PFSK-1 (cell line): ENCODE results near the gene CCN5.

Source experiments
- FOXP2 ChIP-seq: optimal IDR thresholded peaks from 2 replicates; pipeline ENCODE3; 2011; ENCODE audit warnings: borderline replicate concordance, control low read depth, inconsistent platforms; ENCODE audit not compliant: insufficient read depth; ENCODE audit errors: extremely low read length, extremely low read depth
- POLR2AphosphoS5 ChIP-seq: IDR thresholded peaks from 2 replicates; pipeline ENCODE4 v1.6.1; 2012; ENCODE audit warnings: low read depth, mild to moderate bottlenecking, control low read depth, low read length, moderate library complexity
- SIN3A ChIP-seq: IDR thresholded peaks from 2 replicates; pipeline ENCODE4 v1.6.1; 2012; ENCODE audit warnings: mild to moderate bottlenecking, low read length, moderate library complexity, borderline replicate concordance; ENCODE audit not compliant: insufficient read depth
- TAF1 ChIP-seq: IDR thresholded peaks from 2 replicates; pipeline ENCODE4 v1.6.1; 2012; ENCODE audit warnings: low read length, control low read depth, borderline replicate concordance; ENCODE audit not compliant: insufficient read depth
- TF ChIP-seq, protein P1 (sequence below), 2 experiments: IDR thresholded peaks; 2 replicates each; pipeline versions ENCODE4 v1.6.1 to v1.8.0; 2011 to 2012; ENCODE audit warnings: low read depth in 2 of 2, low read length in 2 of 2, control low read depth in 1 of 2, inconsistent platforms in 1 of 2, mild to moderate bottlenecking in 1 of 2, moderate library complexity in 1 of 2; ENCODE audit not compliant: insufficient read depth in 1 of 2

DNA sequence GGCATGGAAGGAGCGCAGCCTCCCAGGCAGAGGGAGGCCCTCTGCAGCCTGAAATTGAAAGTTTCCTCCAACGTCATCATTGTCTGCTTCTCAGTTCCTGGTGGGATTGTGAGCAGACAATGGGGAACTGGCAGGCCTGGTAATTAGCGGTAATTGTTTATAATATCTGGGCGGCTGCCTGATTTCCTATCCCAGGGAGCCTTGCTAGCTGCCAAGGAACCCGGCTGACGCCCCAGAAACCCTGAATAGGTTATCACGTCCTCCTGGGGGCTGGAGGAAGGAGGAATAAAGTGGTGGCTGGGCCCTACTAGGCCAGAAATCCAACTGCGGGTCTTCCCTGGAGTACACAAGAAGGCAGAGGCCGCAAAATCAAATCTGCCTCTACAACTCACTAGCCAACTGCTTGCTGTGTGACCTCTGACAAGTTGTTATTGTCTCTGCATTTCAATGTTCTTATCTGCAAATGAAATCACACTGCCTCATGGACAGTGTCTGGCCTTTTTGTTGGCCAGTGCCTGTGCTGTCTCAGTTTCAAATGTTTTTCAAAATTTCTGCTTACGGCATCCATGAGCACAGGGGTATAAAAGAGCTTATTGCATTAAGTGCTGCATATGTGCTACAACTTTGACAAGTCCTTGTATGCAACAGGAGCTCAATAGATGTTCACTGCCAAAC, 47.4 kb downstream of the CCN5 start:
- TF ChIP-seq SIN3A (no peak), POLR2AphosphoS5 (no peak), TAF1 (no peak), FOXP2 (no peak)
- TF ChIP-seq, protein P1, sequence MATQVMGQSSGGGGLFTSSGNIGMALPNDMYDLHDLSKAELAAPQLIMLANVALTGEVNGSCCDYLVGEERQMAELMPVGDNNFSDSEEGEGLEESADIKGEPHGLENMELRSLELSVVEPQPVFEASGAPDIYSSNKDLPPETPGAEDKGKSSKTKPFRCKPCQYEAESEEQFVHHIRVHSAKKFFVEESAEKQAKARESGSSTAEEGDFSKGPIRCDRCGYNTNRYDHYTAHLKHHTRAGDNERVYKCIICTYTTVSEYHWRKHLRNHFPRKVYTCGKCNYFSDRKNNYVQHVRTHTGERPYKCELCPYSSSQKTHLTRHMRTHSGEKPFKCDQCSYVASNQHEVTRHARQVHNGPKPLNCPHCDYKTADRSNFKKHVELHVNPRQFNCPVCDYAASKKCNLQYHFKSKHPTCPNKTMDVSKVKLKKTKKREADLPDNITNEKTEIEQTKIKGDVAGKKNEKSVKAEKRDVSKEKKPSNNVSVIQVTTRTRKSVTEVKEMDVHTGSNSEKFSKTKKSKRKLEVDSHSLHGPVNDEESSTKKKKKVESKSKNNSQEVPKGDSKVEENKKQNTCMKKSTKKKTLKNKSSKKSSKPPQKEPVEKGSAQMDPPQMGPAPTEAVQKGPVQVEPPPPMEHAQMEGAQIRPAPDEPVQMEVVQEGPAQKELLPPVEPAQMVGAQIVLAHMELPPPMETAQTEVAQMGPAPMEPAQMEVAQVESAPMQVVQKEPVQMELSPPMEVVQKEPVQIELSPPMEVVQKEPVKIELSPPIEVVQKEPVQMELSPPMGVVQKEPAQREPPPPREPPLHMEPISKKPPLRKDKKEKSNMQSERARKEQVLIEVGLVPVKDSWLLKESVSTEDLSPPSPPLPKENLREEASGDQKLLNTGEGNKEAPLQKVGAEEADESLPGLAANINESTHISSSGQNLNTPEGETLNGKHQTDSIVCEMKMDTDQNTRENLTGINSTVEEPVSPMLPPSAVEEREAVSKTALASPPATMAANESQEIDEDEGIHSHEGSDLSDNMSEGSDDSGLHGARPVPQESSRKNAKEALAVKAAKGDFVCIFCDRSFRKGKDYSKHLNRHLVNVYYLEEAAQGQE (IDR thresholded peaks at IDR 0.05; ENCODE audit: insufficient read depth in 1 of 2, low read depth in 2 of 2, low read length in 2 of 2): no peak
